CD1c-positive myeloid dendritic cell (primary cell): Measurements from ENCODE around the gene SUPT6H.
"Not testable (repeated sequence)": the region's sequence is repeated elsewhere in the genome, so short reads cannot be mapped to it uniquely, and the experiment has no call there.

Source experiments
- DNase-seq: peaks from one replicate; pipeline ENCODE4 v3.0.0-alpha.2; 2016; ENCODE audit errors: extremely low spot score

SUPT6H gene

GRCh38 chr17:28719021-28719433 lies 57.0 kb downstream of the SUPT6H start:
- DNase-seq = no peak

GRCh38 chr17:28720247-28720996 lies 58.4 kb downstream of the SUPT6H start:
- no peak for DNase-seq

GRCh38 chr17:28720997-28721329 lies 59.0 kb downstream of the SUPT6H start:
- not testable (repeated sequence) for DNase-seq

GRCh38 chr17:28722417-28723158 lies 60.6 kb downstream of the SUPT6H start:
- no peak for DNase-seq

GRCh38 chr17:28723159-28723835 lies 61.3 kb downstream of the SUPT6H start:
- DNase-seq = no peak

- not testable (repeated sequence) for DNase-seq
These were observed 62.0 kb downstream of the SUPT6H start for GRCh38 chr17:28723836-28724499.

GRCh38 chr17:28724500-28725165 lies 62.6 kb downstream of the SUPT6H start:
- DNase-seq = peak; percentile 19

GRCh38 chr17:28725166-28725659 lies 63.2 kb downstream of the SUPT6H start:
- DNase-seq = no peak

GRCh38 chr17:28725660-28726225 lies 63.7 kb downstream of the SUPT6H start:
- DNase-seq = peak; percentile 53

GRCh38 chr17:28726226-28726626 lies 64.2 kb downstream of the SUPT6H start, which contains the start of gene TLCD1:
Gene TLCD1, minus strand, starts transcription at chr17:28726233. Its CDS starts 136 bp downstream, at chr17:28726097.
- DNase-seq = peak; percentile 69

- DNase-seq = peak; percentile 96
These were observed 64.9 kb downstream of the SUPT6H start for GRCh38 chr17:28726627-28727491.

GRCh38 chr17:28728364-28729200 lies 66.6 kb downstream of the SUPT6H start, which contains the start of gene NEK8:
Gene NEK8, plus strand, starts transcription at chr17:28728788. Its CDS starts 26 bp downstream, at chr17:28728814.
- peak; percentile 99 for DNase-seq

GRCh38 chr17:28729950-28730330 lies 67.9 kb downstream of the SUPT6H start:
- no peak for DNase-seq

- DNase-seq = no peak
These were observed 71.3 kb downstream of the SUPT6H start for GRCh38 chr17:28733346-28733745.

GRCh38 chr17:28734712-28735241 lies 72.8 kb downstream of the SUPT6H start:
- DNase-seq = no peak

- DNase-seq = no peak
These were observed 73.3 kb downstream of the SUPT6H start for GRCh38 chr17:28735242-28735722.

GRCh38 chr17:28735913-28736769 lies 74.1 kb downstream of the SUPT6H start:
- DNase-seq = not testable (repeated sequence)
